WTC11 (cell line): ENCODE results near the gene MYOF.

Experiments used
- ATF1 ChIP-seq: sonication (generic); formaldehyde crosslinking; IDR thresholded peaks from 2 replicates; pipeline ENCODE4 v1.8.1; 2023; ENCODE audit warnings: mild to moderate bottlenecking, moderate library complexity, missing genetic modification reagents
- CREM ChIP-seq: sonication (generic); formaldehyde crosslinking; IDR thresholded peaks from 2 replicates; pipeline ENCODE4 v1.8.1; 2022; ENCODE audit warnings: mild to moderate bottlenecking, missing genetic modification reagents, moderate library complexity
- CTCF ChIP-seq: fragments of 200-600 bp; IDR thresholded peaks from 2 replicates; pipeline ENCODE4 v1.8.0; 2022; ENCODE audit warnings: antibody characterized with exemption
- ETV6 ChIP-seq: sonication (generic); formaldehyde crosslinking; IDR thresholded peaks from 2 replicates; pipeline ENCODE4 v1.8.1; 2022; ENCODE audit warnings: mild to moderate bottlenecking, missing genetic modification reagents
- FOXK1 ChIP-seq: sonication (generic); formaldehyde crosslinking; IDR thresholded peaks from 2 replicates; pipeline ENCODE4 v1.8.0; 2022; ENCODE audit warnings: mild to moderate bottlenecking, moderate library complexity, missing genetic modification reagents
- HMGXB4 ChIP-seq: sonication (generic); formaldehyde crosslinking; IDR thresholded peaks from 2 replicates; pipeline ENCODE4 v1.8.1; 2023; ENCODE audit warnings: mild to moderate bottlenecking, moderate library complexity, missing genetic modification reagents
- IRF2 ChIP-seq: sonication (generic); formaldehyde crosslinking; IDR thresholded peaks from 2 replicates; pipeline ENCODE4 v1.8.0; 2022; ENCODE audit warnings: low read depth, missing genetic modification reagents, borderline replicate concordance
- TCF7 ChIP-seq: sonication (generic); formaldehyde crosslinking; IDR thresholded peaks from 2 replicates; pipeline ENCODE4 v1.8.0; 2022; ENCODE audit warnings: mild to moderate bottlenecking, low read depth, missing genetic modification reagents, moderate library complexity
- TEAD4 ChIP-seq: sonication (generic); formaldehyde crosslinking; IDR thresholded peaks from 2 replicates; pipeline ENCODE4 v1.8.0; 2022; ENCODE audit warnings: mild to moderate bottlenecking, missing genetic modification reagents
- ZNF138 ChIP-seq: sonication (generic); formaldehyde crosslinking; conservative IDR thresholded peaks from 2 replicates; pipeline ENCODE4 v1.8.1; 2022; ENCODE audit warnings: mild to moderate bottlenecking, moderate library complexity, missing genetic modification reagents

- TF ChIP-seq IRF2: no peak
- no peak for TF ChIP-seq ETV6 (CRISPR knock-in tag)
- TF ChIP-seq HMGXB4: no peak
- TF ChIP-seq CREM: no peak
- no peak for TF ChIP-seq TCF7 (CRISPR knock-in tag)
- TF ChIP-seq ATF1 (CRISPR knock-in tag): no peak
- no peak for TF ChIP-seq CTCF
- TF ChIP-seq TEAD4 (CRISPR knock-in tag): no peak
- no peak for TF ChIP-seq ZNF138 (CRISPR knock-in tag)
- TF ChIP-seq FOXK1 (CRISPR knock-in tag): no peak
These were observed 32.4 kb upstream of the MYOF start for GRCh38 chr10:93514521-93514920.
